ENCODE measurements around the gene OGFR.
A peak's percentile ranks its signal among the peaks of the same experiment; 100 is the strongest.

Gene OGFR

GRCh38 chr20:62766716-62767115, 37.9 kb upstream of the OGFR start:
- Histone ChIP-seq H3K36me3 (replicated peaks) (no peaks in the 10 kb centered on the region), H3K4me3 (ENCODE audit: low read depth, low read length) (no peak overlapping the region), H3K27me3 (replicated peaks) (peaks cover 18% of the 10 kb centered on the region), H3K27ac (no peak overlapping the region)
- no peak for DNase-seq
- in situ Hi-C loops (cut with HindIII; ENCODE audit: low pct_ligation_motif_present, low sequenced_read_pairs): no loop called here
- TF ChIP-seq, protein P1, sequence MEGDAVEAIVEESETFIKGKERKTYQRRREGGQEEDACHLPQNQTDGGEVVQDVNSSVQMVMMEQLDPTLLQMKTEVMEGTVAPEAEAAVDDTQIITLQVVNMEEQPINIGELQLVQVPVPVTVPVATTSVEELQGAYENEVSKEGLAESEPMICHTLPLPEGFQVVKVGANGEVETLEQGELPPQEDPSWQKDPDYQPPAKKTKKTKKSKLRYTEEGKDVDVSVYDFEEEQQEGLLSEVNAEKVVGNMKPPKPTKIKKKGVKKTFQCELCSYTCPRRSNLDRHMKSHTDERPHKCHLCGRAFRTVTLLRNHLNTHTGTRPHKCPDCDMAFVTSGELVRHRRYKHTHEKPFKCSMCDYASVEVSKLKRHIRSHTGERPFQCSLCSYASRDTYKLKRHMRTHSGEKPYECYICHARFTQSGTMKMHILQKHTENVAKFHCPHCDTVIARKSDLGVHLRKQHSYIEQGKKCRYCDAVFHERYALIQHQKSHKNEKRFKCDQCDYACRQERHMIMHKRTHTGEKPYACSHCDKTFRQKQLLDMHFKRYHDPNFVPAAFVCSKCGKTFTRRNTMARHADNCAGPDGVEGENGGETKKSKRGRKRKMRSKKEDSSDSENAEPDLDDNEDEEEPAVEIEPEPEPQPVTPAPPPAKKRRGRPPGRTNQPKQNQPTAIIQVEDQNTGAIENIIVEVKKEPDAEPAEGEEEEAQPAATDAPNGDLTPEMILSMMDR (IDR thresholded peaks at IDR 0.05; ENCODE audit: low read depth, low read length, missing control alignments): no peak

- no peak for DNase-seq
- TF ChIP-seq, protein P1 (IDR thresholded peaks at IDR 0.05; ENCODE audit: low read depth, low read length, missing control alignments): no peak
- in situ Hi-C loops (cut with HindIII; ENCODE audit: low pct_ligation_motif_present, low sequenced_read_pairs): no loop called here
- H3K27me3 ChIP-seq (replicated peaks): peaks cover 18% of the 10 kb centered on the region
- no peak overlapping the region for H3K27ac ChIP-seq
- H3K4me3 ChIP-seq (ENCODE audit: low read depth, low read length): no peak overlapping the region
- H3K36me3 ChIP-seq (replicated peaks): no peaks in the 10 kb centered on the region
Observed at GRCh38 chr20:62768234-62768546, 36.4 kb upstream of the OGFR start.

- in situ Hi-C loops (cut with HindIII; ENCODE audit: low pct_ligation_motif_present, low sequenced_read_pairs): no loop called here
- Histone ChIP-seq H3K4me3 (ENCODE audit: low read depth, low read length) (no peak overlapping the region), H3K36me3 (replicated peaks) (no peaks in the 10 kb centered on the region), H3K27ac (no peak overlapping the region), H3K27me3 (replicated peaks) (peaks cover 18% of the 10 kb centered on the region)
- TF ChIP-seq, protein P1 (IDR thresholded peaks at IDR 0.05; ENCODE audit: low read depth, low read length, missing control alignments): no peak
- peak; percentile 41 for DNase-seq
Observed at GRCh38 chr20:62768551-62769287, 35.9 kb upstream of the OGFR start.

GRCh38 chr20:62769346-62770071, 35.1 kb upstream of the OGFR start:
- Histone ChIP-seq H3K27ac (no peak overlapping the region), H3K27me3 (replicated peaks) (peaks cover 18% of the 10 kb centered on the region), H3K36me3 (replicated peaks) (no peaks in the 10 kb centered on the region), H3K4me3 (ENCODE audit: low read depth, low read length) (no peak overlapping the region)
- no peak for DNase-seq
- TF ChIP-seq, protein P1 (IDR thresholded peaks at IDR 0.05; ENCODE audit: low read depth, low read length, missing control alignments): no peak
- in situ Hi-C loops (cut with HindIII; ENCODE audit: low pct_ligation_motif_present, low sequenced_read_pairs): no loop called here

GRCh38 chr20:62770111-62770910, 34.3 kb upstream of the OGFR start:
- no peak overlapping the region for H3K4me3 ChIP-seq (ENCODE audit: low read depth, low read length)
- no peak overlapping the region for H3K27ac ChIP-seq
- TF ChIP-seq, protein P1 (IDR thresholded peaks at IDR 0.05; ENCODE audit: low read depth, low read length, missing control alignments): no peak
- DNase-seq: no peak
- no peaks in the 10 kb centered on the region for H3K36me3 ChIP-seq (replicated peaks)
- peaks cover 17% of the 10 kb centered on the region for H3K27me3 ChIP-seq (replicated peaks)
- in situ Hi-C loops (cut with HindIII; ENCODE audit: low pct_ligation_motif_present, low sequenced_read_pairs): no loop called here
